Hepatocyte (in vitro differentiated cells): ENCODE measurements around the gene SRMS. TPM values are rescaled to one million over a fixed set of nuclear protein-coding genes. Genes with fewer than 3 reads are reported as not detected.

Experiments
- DNase-seq: peaks from one replicate; pipeline ENCODE4 v3.0.0-alpha.2; 2016; ENCODE audit warnings: low spot score
- H2AFZ ChIP-seq: fragments of 200-600 bp; sonication (generic); 2 replicates; pipeline ENCODE4 v1.6.0; 2016; ENCODE audit warnings: antibody characterized with exemption, mild to moderate bottlenecking
- H3K27ac ChIP-seq: fragments of 200-600 bp; sonication (generic); 2 replicates; pipeline ENCODE4 v1.5.1; 2016; ENCODE audit warnings: mild to moderate bottlenecking
- H3K27me3 ChIP-seq: fragments of 200-600 bp; sonication (generic); 2 replicates; pipeline ENCODE4 v1.6.1; 2016
- H3K36me3 ChIP-seq: fragments of 200-600 bp; sonication (generic); replicated peaks from 2 replicates; pipeline ENCODE4 v1.5.1; 2016; ENCODE audit warnings: low read depth; ENCODE audit not compliant: insufficient read depth
- H3K4me1 ChIP-seq: fragments of 200-600 bp; sonication (generic); 2 replicates; pipeline ENCODE4 v1.5.1; 2016; ENCODE audit warnings: mild to moderate bottlenecking, moderate library complexity; ENCODE audit not compliant: insufficient read depth
- H3K4me2 ChIP-seq: fragments of 200-600 bp; sonication (generic); 2 replicates; pipeline ENCODE4 v1.6.0; 2016
- H3K4me3 ChIP-seq: fragments of 200-600 bp; sonication (generic); 2 replicates; pipeline ENCODE4 v1.5.1; 2016; ENCODE audit warnings: mild to moderate bottlenecking
- H3K79me2 ChIP-seq: fragments of 200-600 bp; sonication (generic); 2 replicates; pipeline ENCODE4 v1.6.0; 2017; ENCODE audit warnings: mild to moderate bottlenecking
- H3K9me2 ChIP-seq: fragments of 200-600 bp; sonication (generic); replicated peaks from 2 replicates; pipeline ENCODE4 v1.6.0; 2017; ENCODE audit warnings: mild to moderate bottlenecking; ENCODE audit not compliant: insufficient read depth
- H3K9me3 ChIP-seq: fragments of 200-600 bp; sonication (generic); 2 replicates; pipeline ENCODE4 v1.5.1; 2016; ENCODE audit warnings: low read depth, mild to moderate bottlenecking
- H4K20me1 ChIP-seq: fragments of 200-600 bp; sonication (generic); 2 replicates; pipeline ENCODE4 v1.6.0; 2016; ENCODE audit warnings: mild to moderate bottlenecking; ENCODE audit not compliant: insufficient read depth, poor library complexity, severe bottlenecking
- CTCF ChIP-seq: fragments of 200-600 bp; sonication (generic); IDR thresholded peaks from 2 replicates; pipeline ENCODE4 v1.5.1; 2016; ENCODE audit warnings: antibody characterized with exemption, mild to moderate bottlenecking; ENCODE audit not compliant: poor library complexity
- EZH2 ChIP-seq: fragments of 200-600 bp; sonication (generic); IDR thresholded peaks from 2 replicates; pipeline ENCODE4 v1.6.1; 2016; ENCODE audit warnings: antibody characterized with exemption, mild to moderate bottlenecking, borderline replicate concordance
- EZH2phosphoT487 ChIP-seq: fragments of 200-600 bp; sonication (generic); IDR thresholded peaks from one replicate; pipeline ENCODE4 v1.6.1; 2018; ENCODE audit warnings: antibody characterized with exemption, mild to moderate bottlenecking, low read depth, moderate library complexity; ENCODE audit not compliant: unreplicated experiment, severe bottlenecking
- WGBS: methylation state at CpG from one replicate; pipeline ENCODE4 v1.1.6; 2016; ENCODE audit warnings: low lambda C conversion rate; ENCODE audit errors: missing lambda C conversion rate; 5-methylcytosine and 5-hydroxymethylcytosine counted together
- polyA plus RNA-seq: library from polyadenylated mRNA; unstranded; fragments of >200 nt; fragmentation: Nextera tagmentation; extraction: Ambion mirVana; gene quantifications from 2 replicates; pipeline ENCODE4 v1.2.1, GENCODE V29; 2016
- total RNA-seq: library from RNA; depleted of rRNA; stranded (reverse); fragments of >200 nt; gene quantifications from 2 replicates; pipeline ENCODE4 v1.2.3, GENCODE V29; 2014

Gene SRMS
- total and polyA plus RNA-seq, 2 experiments from 2014 or later = not detected

GRCh38 chr20:63491078-63491477 lies 56.5 kb downstream of the SRMS start:
- 94% methylated on average over 4 of the region's 4 CpGs for WGBS
- no peak overlapping the region for H3K4me2 ChIP-seq
- H3K4me3 ChIP-seq = no peak overlapping the region
- no peaks in the 10 kb centered on the region for H3K36me3 ChIP-seq
- no peaks in the 10 kb centered on the region for H4K20me1 ChIP-seq
- H2AFZ ChIP-seq = no peak overlapping the region
- H3K9me3 ChIP-seq = no peaks in the 10 kb centered on the region
- no peaks in the 10 kb centered on the region for H3K9me2 ChIP-seq
- no peak overlapping the region for H3K27ac ChIP-seq
- no peak for DNase-seq
- H3K27me3 ChIP-seq = peaks cover 20% of the 10 kb centered on the region
- H3K79me2 ChIP-seq = no peaks in the 10 kb centered on the region
- H3K4me1 ChIP-seq = no peaks in the 10 kb centered on the region
- no peak for TF ChIP-seq EZH2phosphoT487
- TF ChIP-seq CTCF = no peak
- no peak for TF ChIP-seq EZH2

Other genes with a start within 250 kb of the SRMS start
- 0.12 TPM in 1 of 2 replicates, not detected in the other for gene CHRNA4, start 186.4 kb downstream of the SRMS start, total RNA-seq
- gene CHRNA4, start 186.4 kb downstream of the SRMS start, polyA plus RNA-seq = 0.25 TPM in 1 of 2 replicates, not detected in the other
- gene KCNQ2, start 75.1 kb downstream of the SRMS start, total RNA-seq = 2.9 and 3.5 TPM in 2 replicates
- 4.3 and 5.4 TPM in 2 replicates for gene KCNQ2, start 75.1 kb downstream of the SRMS start, polyA plus RNA-seq
- 18.5 and 23.5 TPM in 2 replicates for gene EEF1A2, start 48.7 kb downstream of the SRMS start, total RNA-seq
- gene EEF1A2, start 48.7 kb downstream of the SRMS start, polyA plus RNA-seq = 12.0 and 14.8 TPM in 2 replicates
- gene PPDPF, start 27.0 kb downstream of the SRMS start, total RNA-seq = 47.6 and 55.1 TPM in 2 replicates
- gene PPDPF, start 27.0 kb downstream of the SRMS start, polyA plus RNA-seq = 330 and 333 TPM in 2 replicates
- 0.52 and 1.1 TPM in 2 replicates for gene PTK6, start 10.4 kb downstream of the SRMS start, total RNA-seq
- gene PTK6, start 10.4 kb downstream of the SRMS start, polyA plus RNA-seq = 0.06 and 0.27 TPM in 2 replicates
- gene FNDC11, start 6.4 kb upstream of the SRMS start, total RNA-seq = 0.57 and 0.76 TPM in 2 replicates
- gene FNDC11, start 6.4 kb upstream of the SRMS start, polyA plus RNA-seq = 0.79 and 2.1 TPM in 2 replicates
- gene HELZ2, start 26.5 kb upstream of the SRMS start, total RNA-seq = 14.8 and 17.0 TPM in 2 replicates
- 4.6 and 5.8 TPM in 2 replicates for gene HELZ2, start 26.5 kb upstream of the SRMS start, polyA plus RNA-seq
- gene GMEB2, start 79.4 kb upstream of the SRMS start, total RNA-seq = 10.0 and 10.7 TPM in 2 replicates
- 8.7 and 10.9 TPM in 2 replicates for gene GMEB2, start 79.4 kb upstream of the SRMS start, polyA plus RNA-seq
- gene STMN3, start 105.7 kb upstream of the SRMS start, total RNA-seq = 13.2 and 14.4 TPM in 2 replicates
- gene STMN3, start 105.7 kb upstream of the SRMS start, polyA plus RNA-seq = 17.3 and 18.2 TPM in 2 replicates
- 16.9 and 18.2 TPM in 2 replicates for gene RTEL1, start 110.6 kb upstream of the SRMS start, total RNA-seq
- gene RTEL1, start 110.6 kb upstream of the SRMS start, polyA plus RNA-seq = 14.0 and 18.3 TPM in 2 replicates
- 0.97 and 3.3 TPM in 2 replicates for gene TNFRSF6B, start 148.9 kb upstream of the SRMS start, total RNA-seq
- gene TNFRSF6B, start 148.9 kb upstream of the SRMS start, polyA plus RNA-seq = 4.2 and 5.1 TPM in 2 replicates
- gene ARFRP1, start 160.2 kb upstream of the SRMS start, total RNA-seq = 24.0 and 31.5 TPM in 2 replicates
- 38.0 and 50.0 TPM in 2 replicates for gene ARFRP1, start 160.2 kb upstream of the SRMS start, polyA plus RNA-seq
- gene ZGPAT, start 160.3 kb upstream of the SRMS start, total RNA-seq = 18.6 and 21.5 TPM in 2 replicates
- 41.7 and 48.7 TPM in 2 replicates for gene ZGPAT, start 160.3 kb upstream of the SRMS start, polyA plus RNA-seq
- 6.6 and 11.7 TPM in 2 replicates for gene LIME1, start 188.9 kb upstream of the SRMS start, total RNA-seq
- 20.2 and 20.7 TPM in 2 replicates for gene LIME1, start 188.9 kb upstream of the SRMS start, polyA plus RNA-seq
- gene SLC2A4RG, start 192.0 kb upstream of the SRMS start, total RNA-seq = 43.9 and 59.4 TPM in 2 replicates
- gene SLC2A4RG, start 192.0 kb upstream of the SRMS start, polyA plus RNA-seq = 50.4 and 53.6 TPM in 2 replicates